Stimulated activated CD8-positive, alpha-beta memory T cell treated with anti-CD3 and anti-CD28 coated beads, Interleukin-4, amount 100 ng/mL, for 48 hours (primary cell): ENCODE measurements around the gene WWTR1.

Experiments
- DNase-seq: peaks from one replicate; pipeline ENCODE4 v3.0.0-alpha.2; 2020

Gene WWTR1

GRCh38 chr3:149657926-149658743, at the start of gene WWTR1:
Gene WWTR1, minus strand, starts transcription at chr3:149658025. Its CDS starts 719 bp downstream, at chr3:149657306.
- peak; percentile 68 for DNase-seq

DNA sequence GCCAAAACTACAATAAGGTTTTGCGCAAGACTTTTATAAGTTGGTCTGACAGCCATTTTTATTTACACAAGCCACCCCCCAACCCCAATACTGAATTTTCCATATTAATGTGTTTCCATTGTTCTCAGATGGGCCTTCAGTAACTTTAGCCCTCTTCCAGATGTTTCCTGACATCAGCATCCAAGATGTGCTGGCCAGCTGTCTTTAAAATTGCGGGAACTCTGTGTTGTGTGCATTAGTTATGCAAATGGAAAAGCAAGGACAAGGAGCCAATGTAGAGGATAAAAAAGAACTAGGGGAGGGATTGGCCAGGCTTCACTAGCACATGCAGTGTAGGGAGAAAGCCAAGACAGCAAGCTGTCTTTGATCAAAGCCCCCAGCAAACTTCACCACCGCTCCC, 49.1 kb upstream of the WWTR1 start:
- DNase-seq, result no peak

- DNase-seq, result no peak
Measured at GRCh38 chr3:149705416-149705815, 47.6 kb upstream of the WWTR1 start.

- no peak for DNase-seq
Measured at GRCh38 chr3:149703466-149703865, 45.6 kb upstream of the WWTR1 start.

DNA sequence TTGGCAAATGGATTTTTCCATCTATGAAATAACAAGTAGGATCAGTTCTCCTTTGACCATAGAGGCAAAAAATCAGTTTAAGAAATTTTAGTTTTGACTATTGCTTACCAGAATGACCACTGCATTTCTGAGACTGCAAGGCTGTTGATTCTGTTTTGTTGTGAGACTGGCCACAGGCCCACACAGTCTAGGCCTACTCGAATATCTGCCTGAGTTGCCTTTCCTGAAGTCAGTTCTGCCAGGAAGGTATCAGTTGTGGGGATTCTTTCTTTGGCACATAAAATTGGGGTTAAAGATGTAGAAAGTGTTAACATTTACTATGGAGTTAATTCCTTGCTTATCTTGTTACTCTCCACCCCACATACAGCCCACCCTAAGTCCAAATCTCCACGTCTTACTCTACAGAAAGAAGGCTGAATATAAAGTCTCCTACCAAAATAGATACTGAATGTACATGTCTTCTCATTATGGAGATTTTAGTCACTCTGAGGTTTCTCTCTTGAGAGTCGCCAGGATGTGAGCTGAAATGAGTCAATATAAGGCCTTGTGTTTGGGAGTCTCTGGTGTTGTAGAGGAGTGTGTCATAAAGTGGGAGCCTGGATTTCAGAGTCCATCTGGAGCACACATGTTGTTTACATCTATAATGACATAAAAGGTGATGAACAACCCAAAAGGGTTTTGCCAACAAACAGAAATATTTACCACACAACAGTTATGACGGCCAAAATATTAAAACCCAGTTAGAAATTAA, 45.0 kb upstream of the WWTR1 start:
- no peak for DNase-seq

- DNase-seq, result no peak
Measured at GRCh38 chr3:149701977-149702350, 44.1 kb upstream of the WWTR1 start.

DNA sequence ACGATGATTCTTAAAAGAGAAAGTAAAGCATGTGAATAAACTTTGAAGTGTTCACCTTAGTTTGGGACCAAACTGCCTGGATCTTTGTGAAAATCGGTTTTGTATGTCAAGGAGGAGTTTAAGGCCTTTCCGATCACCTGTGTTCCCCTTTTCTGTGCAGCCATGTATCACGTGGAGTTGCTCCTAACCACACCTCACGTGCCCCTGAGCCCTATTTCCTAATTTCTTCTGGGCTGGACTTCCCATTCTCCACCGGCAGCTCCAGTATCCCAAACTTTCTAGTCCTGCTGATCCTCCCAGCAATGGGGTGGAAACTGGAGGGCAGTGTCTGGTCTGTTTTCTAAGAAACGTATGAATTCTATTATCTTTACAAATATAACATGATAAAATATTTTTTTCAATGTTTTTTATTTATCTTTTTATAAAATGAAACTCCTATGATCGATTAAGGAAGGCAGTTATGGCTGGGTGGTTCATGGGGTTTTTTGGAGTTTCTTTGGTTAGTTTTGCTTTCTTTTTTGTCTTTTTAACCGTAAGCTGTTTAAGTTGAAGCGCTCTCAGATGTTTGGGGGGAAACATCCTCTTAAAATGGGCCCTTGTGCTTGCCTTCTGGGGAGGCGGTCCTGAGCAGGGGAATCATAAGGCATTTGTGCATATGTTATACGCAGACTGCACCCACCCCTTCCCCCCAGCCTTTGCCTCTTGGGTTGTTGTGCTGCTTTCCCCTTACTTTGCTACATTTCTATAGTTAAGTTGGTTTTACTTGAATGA, 43.6 kb upstream of the WWTR1 start:
- peak; percentile 48 for DNase-seq

DNA sequence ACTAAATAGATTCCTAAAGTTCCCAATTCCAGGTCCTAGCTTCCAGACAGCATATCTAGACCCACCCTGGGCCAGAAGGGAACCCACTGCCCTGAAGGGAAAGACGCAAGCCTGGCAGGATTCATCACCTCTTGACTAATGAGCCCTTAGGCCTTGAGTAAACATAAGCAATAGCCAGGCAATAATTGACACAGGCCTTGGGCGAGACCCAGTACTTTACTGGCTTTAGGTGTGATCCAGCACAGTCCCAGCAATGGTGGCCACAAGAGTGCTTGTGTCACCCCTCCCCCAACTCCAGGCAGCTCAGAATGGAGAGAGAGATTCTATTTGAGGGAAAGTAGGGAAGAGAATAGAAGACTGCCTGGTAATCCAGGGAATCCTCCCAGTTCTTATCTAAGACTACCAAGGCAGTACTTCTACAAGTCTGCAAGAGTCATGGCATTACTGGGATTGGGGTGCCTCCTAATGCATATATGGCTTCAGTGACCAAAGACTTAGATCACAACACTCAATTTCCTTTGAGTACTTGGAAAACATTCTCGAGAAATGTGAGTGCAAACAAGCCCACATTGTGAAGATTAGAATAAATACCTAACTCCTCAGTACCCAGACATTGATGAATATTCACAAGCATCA, 30.4 kb upstream of the WWTR1 start:
- no peak for DNase-seq

DNA sequence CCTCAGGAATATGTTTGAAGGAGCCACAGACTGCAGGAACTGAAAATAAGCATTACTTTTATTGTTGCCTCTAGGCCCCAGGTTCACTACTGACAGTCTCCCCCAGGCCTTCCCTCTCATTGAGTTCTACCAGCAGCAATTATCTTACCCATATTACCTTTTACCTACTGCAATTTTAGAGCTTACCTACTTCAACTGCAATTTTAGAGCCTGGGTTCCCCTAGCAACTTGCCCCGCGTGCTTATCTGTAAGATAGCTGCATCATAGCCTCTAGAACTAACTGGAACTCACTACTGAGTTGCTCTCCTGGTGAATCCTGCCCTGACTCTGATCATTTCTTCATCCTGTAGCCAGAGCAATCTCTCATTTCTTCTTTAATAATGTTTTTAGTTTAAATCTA, 29.2 kb upstream of the WWTR1 start:
- DNase-seq, result no peak

DNA sequence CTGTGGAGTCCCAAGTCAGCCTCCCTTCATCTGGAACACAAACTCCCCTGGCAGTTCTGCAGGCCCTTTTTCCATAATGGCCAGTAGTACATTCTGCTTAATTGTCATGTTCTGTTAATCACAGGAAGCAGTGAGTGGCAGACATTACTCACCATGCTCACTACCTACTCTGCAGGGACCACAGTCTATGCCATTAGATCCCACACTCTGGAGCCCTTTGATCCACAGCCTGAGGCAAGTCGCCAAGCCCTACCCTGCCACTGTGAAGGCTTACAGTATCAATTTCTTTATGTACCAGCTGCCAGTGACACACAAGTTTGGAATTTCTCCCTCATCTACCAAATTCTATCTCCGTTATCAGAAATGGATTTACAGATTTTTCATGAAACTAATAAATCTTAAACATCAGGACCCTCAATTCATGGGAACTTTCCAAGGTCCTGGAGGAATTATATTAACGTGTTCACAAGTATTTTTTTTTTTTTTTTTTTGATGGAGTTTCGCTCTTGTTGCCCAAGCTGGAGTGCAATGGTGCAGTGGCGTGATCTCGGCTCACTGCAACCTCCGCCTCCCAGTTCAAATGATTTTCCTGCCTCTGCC, 20.6 kb upstream of the WWTR1 start:
- no peak for DNase-seq

DNA sequence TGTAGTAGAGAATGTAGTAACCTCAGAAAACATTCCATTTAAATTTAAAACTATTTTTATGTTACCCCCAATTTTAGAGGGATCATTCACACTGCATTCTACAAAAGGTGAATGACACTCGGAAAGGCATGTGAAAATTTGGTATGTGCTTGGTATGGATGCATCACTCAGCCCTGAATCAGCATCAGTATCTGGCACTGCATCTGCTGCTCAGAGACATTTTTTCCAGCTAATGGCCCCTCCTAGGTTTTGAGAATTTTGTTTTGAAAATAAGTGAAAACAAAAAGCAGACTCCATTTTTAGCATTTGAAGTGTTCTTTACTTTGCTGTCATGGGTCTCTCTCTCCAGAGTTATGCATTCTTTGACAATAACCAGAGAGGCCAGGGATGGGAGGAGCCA, 15.6 kb upstream of the WWTR1 start:
- no peak for DNase-seq

DNA sequence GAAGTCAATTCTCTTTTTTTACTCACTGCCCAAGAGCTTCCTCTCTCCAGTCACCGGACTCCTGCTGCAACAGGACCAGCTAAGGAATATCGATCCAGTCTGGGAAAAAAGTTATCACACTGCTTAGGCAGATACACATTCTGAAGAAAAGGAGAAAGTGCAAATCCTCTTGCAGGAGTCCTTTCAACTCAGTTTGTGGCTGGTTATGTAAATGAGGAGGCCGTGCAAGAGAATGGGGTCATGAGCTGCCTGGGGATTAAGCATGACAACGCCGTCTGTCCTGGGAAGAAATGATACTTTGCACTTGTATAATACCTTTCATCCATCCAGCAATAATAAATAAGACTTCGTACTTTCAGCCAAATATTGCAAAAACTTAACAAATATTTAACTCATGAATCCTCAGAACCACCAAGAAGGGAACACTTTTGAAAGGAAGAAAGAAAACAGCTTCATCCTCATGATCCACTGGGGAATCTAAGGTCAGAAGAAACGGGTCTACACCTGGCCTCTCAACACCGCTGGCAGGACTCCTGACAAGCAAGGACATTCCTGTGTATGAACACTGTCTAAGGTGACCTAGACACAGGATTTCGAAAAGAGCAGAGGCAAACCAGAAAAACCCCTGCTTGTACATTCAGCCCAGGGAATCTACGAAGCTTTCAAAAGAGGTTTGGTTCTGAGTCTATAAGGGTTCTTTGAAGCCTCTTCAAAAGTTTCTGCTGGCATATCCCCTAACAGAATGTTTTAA, 13.1 kb upstream of the WWTR1 start:
- DNase-seq, result no peak

GRCh38 chr3:149667576-149667975, 9.8 kb upstream of the WWTR1 start:
- DNase-seq, result no peak

DNA sequence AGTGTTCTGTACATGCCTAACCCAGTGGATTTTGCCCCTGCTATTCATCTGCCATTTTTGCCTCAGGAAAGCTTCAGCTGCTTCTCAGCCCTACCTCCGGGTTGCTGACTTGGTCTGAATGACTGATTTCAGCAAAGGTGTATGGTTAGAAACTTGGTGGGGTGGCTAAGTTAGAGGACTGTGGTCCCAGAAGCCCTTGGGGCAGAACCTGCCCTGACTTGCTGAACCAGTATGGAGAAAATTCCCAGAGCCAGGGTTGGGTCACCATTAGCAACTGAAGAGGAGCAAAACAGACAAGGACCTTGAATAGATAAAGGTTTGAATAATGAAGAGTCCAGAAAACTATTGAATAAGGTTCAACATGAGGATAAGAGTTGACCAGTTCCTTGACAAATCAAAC, 6.1 kb upstream of the WWTR1 start:
- no peak for DNase-seq

- DNase-seq, result no peak
Measured at GRCh38 chr3:149662240-149662887, 4.5 kb upstream of the WWTR1 start.

GRCh38 chr3:149660462-149660861, 2.6 kb upstream of the WWTR1 start:
- DNase-seq, result no peak

- DNase-seq, result no peak
Measured at GRCh38 chr3:149658744-149659497, 1.1 kb upstream of the WWTR1 start.

- DNase-seq, result no peak
Measured at GRCh38 chr3:149657321-149657925, 402 bp downstream of the WWTR1 start.

- no peak for DNase-seq
Measured at GRCh38 chr3:149655826-149656574, 1.8 kb downstream of the WWTR1 start.
